Left ventricle myocardium superior (tissue), 1 donor: ENCODE results near the gene BRIP1. TPM values are rescaled to one million over a fixed set of nuclear protein-coding genes. Genes with fewer than 3 reads are reported as not detected.

Experiments
- ATAC-seq: fragments of 200-7000 bp; cut with Tn5 transposase; one replicate; pipeline ENCODE4 v1.9.1; 2020; ENCODE audit warnings: mild to moderate bottlenecking, moderate library complexity
- DNase-seq: peaks from one replicate; pipeline ENCODE4 v3.0.0-alpha.2; 2020
- intact Hi-C: fragments of 100-400 bp; cut with micrococcal nuclease; formaldehyde crosslinking; loops from one replicate; pipeline ENCODE4 v1.11.0; 2022
- total RNA-seq: library from RNA; stranded (reverse); fragmentation: NEBNext Ultra II Directional; extraction: Animal tissue kit (Norgen Biotek cat#: 25700); gene quantifications from one replicate; pipeline ENCODE4 v1.2.1, GENCODE V29; 2021
- donor health status: DM: no; HTN: yes; CAD: no; lungs with severe emphysema.

Gene BRIP1
- total RNA-seq, 1 donor from 2014 or later = 0.35 TPM

- ATAC-seq (no peak), DNase-seq (no peak)
- intact Hi-C loops = no loop called here
These were observed 203.9 kb downstream of the BRIP1 start for GRCh38 chr17:61659437-61659836.

GRCh38 chr17:61658183-61658582 lies 205.1 kb downstream of the BRIP1 start:
- ATAC-seq = no peak

GRCh38 chr17:61657338-61657737 lies 206.0 kb downstream of the BRIP1 start:
- ATAC-seq = no peak
- intact Hi-C loops = no loop called here
- no peak for DNase-seq

More at GRCh38 chr17:61658183-61658582, 205.1 kb downstream of the BRIP1 start:
- intact Hi-C loops = no loop called here
- no peak for DNase-seq

GRCh38 chr17:61656721-61657217 lies 206.6 kb downstream of the BRIP1 start:
- DNase-seq (no peak), ATAC-seq (no peak)
- intact Hi-C loops = no loop called here

- no peak for ATAC-seq
- intact Hi-C loops = no loop called here
These were observed 212.6 kb downstream of the BRIP1 start for GRCh38 chr17:61650749-61651148.

GRCh38 chr17:61648587-61648986 lies 214.7 kb downstream of the BRIP1 start:
- ATAC-seq (no peak), DNase-seq (no peak)
- intact Hi-C loops = no loop called here

More at GRCh38 chr17:61650749-61651148, 212.6 kb downstream of the BRIP1 start:
- no peak for DNase-seq

- no peak for ATAC-seq
These were observed 216.3 kb downstream of the BRIP1 start for GRCh38 chr17:61647047-61647446.

GRCh38 chr17:61646482-61646881 lies 216.8 kb downstream of the BRIP1 start:
- intact Hi-C loops = no loop called here
- no peak for ATAC-seq

More at GRCh38 chr17:61647047-61647446, 216.3 kb downstream of the BRIP1 start:
- intact Hi-C loops = no loop called here
- no peak for DNase-seq

GRCh38 chr17:61645920-61646319 lies 217.4 kb downstream of the BRIP1 start:
- no peak for ATAC-seq
- intact Hi-C loops = no loop called here
- no peak for DNase-seq

More at GRCh38 chr17:61646482-61646881, 216.8 kb downstream of the BRIP1 start:
- no peak for DNase-seq

- intact Hi-C loops = no loop called here
- ATAC-seq (no peak), DNase-seq (no peak)
These were observed 218.2 kb downstream of the BRIP1 start for GRCh38 chr17:61644800-61645774.

GRCh38 chr17:61642768-61643167 lies 220.6 kb downstream of the BRIP1 start:
- intact Hi-C loops = no loop called here
- ATAC-seq (no peak), DNase-seq (no peak)

GRCh38 chr17:61641715-61642114 lies 221.6 kb downstream of the BRIP1 start:
- DNase-seq = no peak
- intact Hi-C loops = no loop called here
- ATAC-seq = no peak

- intact Hi-C loops = no loop called here
- DNase-seq (no peak), ATAC-seq (no peak)
These were observed 222.2 kb downstream of the BRIP1 start for GRCh38 chr17:61641084-61641483.

GRCh38 chr17:61639818-61640217 lies 223.5 kb downstream of the BRIP1 start:
- ATAC-seq = no peak
- intact Hi-C loops = no loop called here
- no peak for DNase-seq

GRCh38 chr17:61638087-61638486 lies 225.2 kb downstream of the BRIP1 start:
- DNase-seq (no peak), ATAC-seq (no peak)
- intact Hi-C loops = no loop called here

- DNase-seq (no peak), ATAC-seq (no peak)
- intact Hi-C loops = no loop called here
These were observed 227.4 kb downstream of the BRIP1 start for GRCh38 chr17:61635913-61636432.

GRCh38 chr17:61634942-61635538 lies 228.3 kb downstream of the BRIP1 start:
- ATAC-seq = no peak
- intact Hi-C loops = no loop called here

GRCh38 chr17:61634011-61634539 lies 229.3 kb downstream of the BRIP1 start:
- no peak for ATAC-seq
- DNase-seq = no peak
- intact Hi-C loops = no loop called here

More at GRCh38 chr17:61634942-61635538, 228.3 kb downstream of the BRIP1 start:
- no peak for DNase-seq

GRCh38 chr17:61632826-61633225 lies 230.5 kb downstream of the BRIP1 start:
- intact Hi-C loops = no loop called here

GRCh38 chr17:61631800-61632199 lies 231.5 kb downstream of the BRIP1 start:
- DNase-seq = no peak
- no peak for ATAC-seq
- intact Hi-C loops = no loop called here

More at GRCh38 chr17:61632826-61633225, 230.5 kb downstream of the BRIP1 start:
- DNase-seq (no peak), ATAC-seq (no peak)
